HL-60/S4 treated with retinoic acid at 250 ng/mL for 4 days and 3 days (cell line): Measurements from ENCODE around the gene PHOX2B.
"Not testable (repeated sequence)": the region's sequence is repeated elsewhere in the genome, so short reads cannot be mapped to it uniquely, and the experiment has no call there.

Source experiments
- in situ Hi-C: fragments of 300-500 bp; cut with MboI; formaldehyde crosslinking; loops from 2 replicates; pipeline ENCODE4 v1.7.0; 2022; ENCODE audit warnings: low sequenced_read_pairs

Gene PHOX2B

GRCh38 chr4:41749631-41750039 lies 1.1 kb upstream of the PHOX2B start:
- in situ Hi-C loops, result no loop called here

GRCh38 chr4:41748074-41748570 lies 403 bp downstream of the PHOX2B start:
- in situ Hi-C loops, result no loop called here

DNA sequence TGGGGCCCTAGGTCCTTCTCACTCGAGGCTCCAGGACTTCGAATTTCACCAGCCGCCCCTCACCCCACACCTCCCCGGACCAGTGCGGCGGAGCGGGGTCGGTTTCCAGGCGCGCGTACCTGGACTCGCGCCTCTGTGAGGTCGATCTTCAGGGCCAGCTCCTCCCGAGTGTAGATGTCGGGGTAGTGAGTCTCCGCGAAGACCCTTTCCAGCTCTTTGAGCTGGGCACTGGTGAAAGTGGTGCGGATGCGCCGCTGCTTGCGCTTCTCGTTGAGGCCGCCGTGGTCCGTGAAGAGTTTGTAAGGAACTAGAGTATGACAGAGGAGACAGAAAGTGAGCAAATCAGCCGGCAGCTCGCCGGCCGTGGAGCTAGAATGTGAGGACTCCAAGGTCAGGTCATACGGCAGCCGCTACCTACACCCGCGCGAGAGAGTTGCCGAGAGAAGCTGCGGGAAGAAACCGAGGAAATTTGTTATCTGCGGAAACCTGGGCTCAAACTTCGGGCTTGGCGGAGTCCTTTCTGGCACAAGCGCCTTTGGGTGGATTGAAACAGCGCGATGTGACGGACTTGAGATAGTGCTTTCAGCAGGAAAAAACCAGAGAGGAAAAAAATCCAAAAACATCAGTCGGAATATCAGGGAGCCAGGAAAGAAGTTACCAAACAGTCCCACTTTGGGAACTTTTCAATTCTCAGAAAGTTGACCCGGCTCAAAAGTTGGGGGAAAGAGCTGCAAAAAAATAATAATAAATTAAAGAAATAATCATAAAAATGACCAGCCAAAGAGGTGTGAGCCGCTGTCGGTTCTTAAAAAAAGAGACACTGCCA lies 1.1 kb downstream of the PHOX2B start:
- in situ Hi-C loops, result no loop called here

DNA sequence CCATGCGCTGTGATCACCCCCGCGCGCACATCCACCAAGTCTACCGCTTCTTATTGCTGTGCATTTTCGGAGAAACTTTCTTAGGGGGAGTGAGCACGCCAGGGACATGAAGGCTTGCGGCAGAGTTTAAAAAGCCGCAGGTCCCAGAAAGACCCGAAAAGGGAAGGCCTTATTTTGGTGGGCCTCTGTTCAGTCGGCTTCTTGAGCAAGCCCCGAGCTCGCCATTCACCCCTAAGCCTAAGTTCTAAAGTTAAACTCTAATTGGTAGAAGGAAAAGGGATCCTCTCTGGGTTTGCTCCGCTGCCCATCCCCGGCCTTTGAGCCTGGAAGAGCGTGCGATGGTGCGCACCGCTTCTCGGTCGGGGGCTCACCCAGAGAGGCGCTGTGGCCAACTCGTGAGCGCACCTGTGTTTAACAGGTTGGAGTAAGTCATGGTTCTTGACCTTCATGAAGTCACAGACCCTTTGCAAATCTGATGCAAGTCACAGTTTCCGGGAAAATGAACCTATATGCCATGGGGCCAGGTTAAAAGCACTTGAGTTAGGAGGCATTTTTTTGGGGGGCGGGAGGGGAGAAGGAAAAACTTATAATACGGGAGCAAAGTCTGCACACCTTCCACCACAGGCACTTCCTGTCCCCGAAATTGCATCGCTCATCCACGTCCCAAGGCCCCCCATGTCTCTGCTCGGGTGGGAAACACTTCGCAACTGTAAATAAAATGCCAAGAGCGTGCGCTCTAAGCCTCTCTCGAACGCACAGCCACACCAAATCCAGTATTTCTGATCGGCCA lies 1.9 kb downstream of the PHOX2B start:
- in situ Hi-C loops, result no loop called here

DNA sequence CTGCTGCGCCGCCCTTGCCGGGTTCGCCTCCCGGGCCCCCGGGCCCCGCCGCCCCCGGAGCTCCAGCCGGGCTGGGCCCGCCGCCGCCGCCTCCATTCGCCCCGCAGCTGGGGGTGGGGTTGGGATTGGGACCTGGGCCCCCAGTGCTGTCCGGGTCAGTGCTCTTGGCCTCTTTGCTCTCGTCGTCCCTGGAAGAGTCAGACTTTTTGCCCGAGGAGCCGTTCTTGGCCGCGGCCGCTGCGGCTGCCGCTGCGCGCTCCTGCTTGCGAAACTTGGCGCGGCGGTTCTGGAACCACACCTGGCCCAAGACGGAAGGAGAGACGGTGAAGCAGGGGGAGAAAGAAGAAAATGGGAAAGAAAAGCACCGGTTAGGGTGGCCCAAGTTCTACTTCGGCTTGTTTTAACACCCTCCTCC lies 2.5 kb downstream of the PHOX2B start:
- in situ Hi-C loops, result no loop called here

DNA sequence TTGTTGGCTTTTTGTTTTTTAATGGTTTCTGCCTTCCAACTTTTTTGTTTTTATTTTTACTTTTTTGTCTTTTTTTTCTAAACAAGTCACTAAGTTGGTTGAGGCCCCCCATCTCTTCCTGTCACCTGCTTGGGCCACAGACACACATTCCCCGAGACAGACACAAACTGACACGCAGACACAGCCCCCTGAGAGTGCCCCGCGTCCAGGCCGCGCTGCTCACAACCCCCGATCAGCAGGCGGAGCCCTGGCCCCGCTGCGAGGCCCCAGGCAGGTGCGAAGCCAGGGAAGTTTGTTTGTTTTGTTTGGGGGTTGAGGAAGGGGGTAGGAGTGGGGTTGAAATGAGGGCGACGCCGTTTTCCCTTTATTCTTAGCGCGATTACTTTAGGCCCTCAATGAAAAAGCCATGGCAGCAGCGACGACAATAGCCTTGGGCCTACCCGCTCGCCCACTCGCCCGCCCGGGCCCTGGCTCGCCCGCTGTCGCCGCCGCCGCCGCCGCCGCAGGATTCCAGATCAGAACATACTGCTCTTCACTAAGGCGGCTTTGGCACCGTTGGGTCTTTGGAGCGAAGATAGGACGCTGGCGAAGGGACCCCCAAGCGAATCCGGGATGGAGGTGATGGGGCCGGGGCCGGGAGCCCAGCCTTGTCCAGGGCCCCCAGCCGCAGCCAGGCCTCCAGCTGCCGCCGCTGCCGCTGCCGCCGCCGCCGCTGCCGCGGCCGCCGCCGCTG lies 3.1 kb downstream of the PHOX2B start:
- in situ Hi-C loops, result no loop called here

DNA sequence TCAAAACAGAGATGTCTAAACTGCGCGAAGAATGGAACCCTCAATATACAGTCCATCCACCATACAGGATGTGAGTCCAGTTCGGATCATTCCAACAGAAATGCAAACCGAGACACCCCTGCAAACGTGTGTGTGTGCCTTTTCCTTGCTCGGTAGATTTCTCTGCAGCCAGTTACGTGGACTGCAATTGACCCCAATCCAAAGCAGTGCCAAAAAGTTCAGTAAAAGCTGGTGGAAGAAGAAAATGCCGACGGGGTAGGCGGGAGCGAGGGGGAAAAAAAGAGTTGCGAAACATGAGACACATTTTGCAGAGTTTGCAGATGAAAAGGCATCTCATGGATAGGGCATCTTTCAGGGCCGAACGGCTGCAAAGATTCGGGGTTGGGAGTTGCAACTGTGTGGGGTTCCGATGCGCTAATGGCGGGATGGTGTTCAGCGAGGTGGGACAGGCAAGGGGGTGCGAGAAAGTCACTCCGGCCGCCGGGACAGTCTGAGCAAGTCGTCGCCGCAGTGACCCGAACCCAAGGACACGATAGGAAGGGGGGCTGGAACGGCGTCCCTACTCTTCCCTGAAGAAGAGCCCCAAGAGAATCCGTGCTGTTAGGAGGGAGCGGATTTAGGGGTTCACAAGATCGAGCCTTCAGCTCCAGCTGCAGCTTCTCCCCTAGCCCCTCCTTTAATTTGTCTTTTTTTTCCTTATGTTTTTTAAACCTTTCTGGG lies 3.8 kb downstream of the PHOX2B start:
- in situ Hi-C loops, result no loop called here

DNA sequence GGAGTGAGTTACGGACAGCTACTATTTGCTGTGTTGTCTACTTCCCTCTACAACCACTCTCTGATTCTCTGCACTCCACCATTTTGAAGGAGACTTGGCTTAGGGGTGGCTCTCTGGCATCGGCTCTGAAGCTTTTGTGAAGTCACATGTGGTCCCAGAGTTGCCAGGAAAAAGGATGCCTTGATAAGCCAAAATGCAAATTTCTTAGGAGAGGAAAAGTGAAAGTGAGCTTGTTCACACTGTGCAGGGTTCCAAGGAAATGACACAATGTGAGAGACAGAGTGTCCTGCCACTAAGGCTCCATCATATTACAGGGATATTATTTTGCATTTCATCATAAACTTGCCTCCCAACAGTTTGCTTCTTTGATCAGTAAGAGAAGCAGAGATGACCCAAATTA lies 7.2 kb downstream of the PHOX2B start:
- in situ Hi-C loops, result no loop called here

GRCh38 chr4:41737491-41737890 lies 11.0 kb downstream of the PHOX2B start:
- in situ Hi-C loops, result not testable (repeated sequence)

- in situ Hi-C loops, result no loop called here
These were observed 14.2 kb downstream of the PHOX2B start for GRCh38 chr4:41734371-41734770.

- in situ Hi-C loops, result no loop called here
These were observed 16.9 kb downstream of the PHOX2B start for GRCh38 chr4:41731569-41732126.

DNA sequence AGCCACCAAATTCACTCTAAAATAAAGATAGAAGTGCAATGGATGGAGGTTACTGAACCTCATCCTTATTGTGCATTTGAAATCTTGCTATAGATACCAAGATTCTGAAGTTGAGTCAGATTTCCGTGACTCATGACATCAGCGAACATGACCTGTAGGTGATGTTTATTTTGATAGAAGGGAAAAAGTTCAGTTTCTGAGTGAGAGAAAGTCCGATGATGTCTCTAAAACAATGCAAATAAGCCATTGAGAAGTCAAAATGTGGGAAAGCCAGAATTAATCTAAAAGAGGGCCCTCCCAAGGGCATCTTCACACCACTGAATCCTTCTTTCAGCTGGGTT lies 20.0 kb downstream of the PHOX2B start:
- in situ Hi-C loops, result no loop called here

GRCh38 chr4:41727861-41728572 lies 20.5 kb downstream of the PHOX2B start:
- in situ Hi-C loops, result no loop called here

GRCh38 chr4:41725254-41725653 lies 23.3 kb downstream of the PHOX2B start:
- in situ Hi-C loops, result no loop called here

- in situ Hi-C loops, result no loop called here
These were observed 25.2 kb downstream of the PHOX2B start for GRCh38 chr4:41723286-41723685.

GRCh38 chr4:41722181-41722580 lies 26.3 kb downstream of the PHOX2B start:
- in situ Hi-C loops, result no loop called here

DNA sequence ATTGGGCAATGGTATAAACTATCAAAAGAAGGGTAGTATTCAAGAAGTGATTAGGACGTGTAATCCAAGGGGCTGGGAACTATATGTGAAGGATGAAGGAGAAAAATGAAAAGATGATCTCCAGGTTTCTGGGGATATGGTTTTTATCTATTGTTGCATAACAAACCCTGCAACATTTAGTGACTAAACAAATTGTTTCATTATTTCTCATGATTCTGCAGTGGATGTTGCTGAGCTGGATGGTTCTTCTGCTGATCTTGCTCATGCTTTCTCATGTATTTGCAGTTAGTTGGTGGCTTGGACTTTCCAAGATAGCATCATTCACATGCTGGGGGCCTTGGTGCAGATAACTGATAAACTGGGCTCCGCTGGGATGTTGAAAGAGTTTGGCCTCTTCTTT lies 29.1 kb downstream of the PHOX2B start:
- in situ Hi-C loops, result no loop called here

DNA sequence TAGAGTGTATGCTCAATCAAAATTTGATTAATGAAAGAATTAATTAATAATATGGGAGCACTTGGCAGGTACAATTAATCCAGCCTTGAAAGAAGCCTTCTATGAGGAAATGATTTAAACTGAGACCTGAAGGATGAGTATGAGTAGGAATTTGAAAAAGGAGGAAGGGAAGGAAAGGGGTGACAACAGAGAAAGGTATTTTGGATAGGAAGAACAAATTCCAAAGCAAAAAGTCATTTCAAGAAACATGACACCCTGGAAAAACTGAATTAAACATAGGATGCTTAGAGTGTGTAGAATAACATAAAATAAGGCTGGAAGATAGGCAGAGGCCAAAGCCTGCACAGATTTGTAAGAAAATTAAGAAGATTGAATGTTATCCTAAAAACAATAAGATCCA lies 29.6 kb downstream of the PHOX2B start:
- in situ Hi-C loops, result no loop called here

DNA sequence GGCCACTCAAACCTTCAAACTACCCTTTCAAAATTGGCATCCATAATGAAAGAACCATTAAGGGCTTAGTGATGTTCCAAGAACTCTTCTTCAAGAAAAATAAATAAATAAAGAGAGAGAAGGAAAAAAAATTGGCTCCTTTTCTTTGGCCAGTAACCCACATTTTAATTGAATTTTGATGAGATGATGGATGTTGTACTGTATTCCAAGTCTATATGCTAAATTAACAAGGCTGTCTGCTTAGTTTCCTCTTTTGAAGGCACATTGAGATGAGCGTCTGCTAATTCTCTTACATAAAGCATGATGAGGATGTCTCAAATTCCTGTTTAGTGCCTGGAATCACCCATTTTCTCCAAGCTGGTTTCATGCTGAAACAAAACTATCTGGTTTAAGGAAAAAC lies 33.4 kb downstream of the PHOX2B start:
- in situ Hi-C loops, result no loop called here
